RWPE1 (cell line): ENCODE data around the gene IGSF9B.
A peak's percentile ranks its signal among the peaks of the same experiment; 100 is the strongest.

Experiments used
- CTCF ChIA-PET: fragments of 350-600 bp; sonication (Branson Sonifier 250); formaldehyde crosslinking; extraction: SDS; loops from one replicate; lab custom pipeline; 2021; lab: Yijun Ruan, JAX
- POLR2A ChIA-PET: fragments of 400-600 bp; formaldehyde crosslinking; extraction: SDS; loops from one replicate; lab custom pipeline; 2020; ENCODE audit warnings: antibody characterized with exemption; ENCODE audit not compliant: low non-redundant PET; lab: Yijun Ruan, JAX
- DNase-seq: peaks from one replicate; pipeline ENCODE4 v3.0.0; 2012; ENCODE audit warnings: low spot score
- H3K27ac ChIP-seq: fragments of 450-650 bp; 2 replicates; pipeline ENCODE4 v1.5.1; 2017
- TF ChIP-seq, protein P1 (sequence below): fragments of 450-650 bp; conservative IDR thresholded peaks from 2 replicates; pipeline ENCODE4 v1.5.1; 2017; ENCODE audit warnings: low read depth, mild to moderate bottlenecking

The IGSF9B gene

DNA sequence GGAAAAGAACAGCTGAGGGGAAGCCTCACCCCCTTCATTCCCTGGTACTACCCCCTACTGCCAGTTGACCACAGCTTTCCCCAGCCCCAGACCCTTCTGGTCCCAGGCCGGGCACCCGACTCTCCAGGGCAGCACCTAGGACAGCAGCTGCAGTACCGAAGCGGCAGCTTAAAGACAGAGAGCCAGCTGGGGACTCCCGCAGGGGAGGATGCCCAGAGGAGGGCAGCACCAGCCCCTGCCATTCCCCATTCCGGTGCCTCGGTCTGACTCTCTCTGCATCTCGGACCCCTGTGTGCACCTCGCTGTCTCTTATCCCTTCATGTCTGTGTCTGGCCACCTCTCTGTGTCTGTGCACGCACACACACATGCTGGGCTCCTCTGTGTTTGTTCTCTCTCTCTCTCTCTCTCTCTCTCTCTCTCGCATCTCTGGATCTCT is 9.4 kb downstream of the IGSF9B start:
- POLR2A ChIA-PET: no interaction called here
- H3K27ac ChIP-seq: no peak overlapping the region
- CTCF ChIA-PET: interaction anchor here (0.7 to 1.4 kb wide), 3 partner anchors 10 to 86 kb away, joined by 3 to 6 read pairs (median 5); no protein-coding TSS in a partner anchor
- TF ChIP-seq, protein P1, sequence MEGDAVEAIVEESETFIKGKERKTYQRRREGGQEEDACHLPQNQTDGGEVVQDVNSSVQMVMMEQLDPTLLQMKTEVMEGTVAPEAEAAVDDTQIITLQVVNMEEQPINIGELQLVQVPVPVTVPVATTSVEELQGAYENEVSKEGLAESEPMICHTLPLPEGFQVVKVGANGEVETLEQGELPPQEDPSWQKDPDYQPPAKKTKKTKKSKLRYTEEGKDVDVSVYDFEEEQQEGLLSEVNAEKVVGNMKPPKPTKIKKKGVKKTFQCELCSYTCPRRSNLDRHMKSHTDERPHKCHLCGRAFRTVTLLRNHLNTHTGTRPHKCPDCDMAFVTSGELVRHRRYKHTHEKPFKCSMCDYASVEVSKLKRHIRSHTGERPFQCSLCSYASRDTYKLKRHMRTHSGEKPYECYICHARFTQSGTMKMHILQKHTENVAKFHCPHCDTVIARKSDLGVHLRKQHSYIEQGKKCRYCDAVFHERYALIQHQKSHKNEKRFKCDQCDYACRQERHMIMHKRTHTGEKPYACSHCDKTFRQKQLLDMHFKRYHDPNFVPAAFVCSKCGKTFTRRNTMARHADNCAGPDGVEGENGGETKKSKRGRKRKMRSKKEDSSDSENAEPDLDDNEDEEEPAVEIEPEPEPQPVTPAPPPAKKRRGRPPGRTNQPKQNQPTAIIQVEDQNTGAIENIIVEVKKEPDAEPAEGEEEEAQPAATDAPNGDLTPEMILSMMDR: no peak
- DNase-seq: peak; percentile 55

DNA sequence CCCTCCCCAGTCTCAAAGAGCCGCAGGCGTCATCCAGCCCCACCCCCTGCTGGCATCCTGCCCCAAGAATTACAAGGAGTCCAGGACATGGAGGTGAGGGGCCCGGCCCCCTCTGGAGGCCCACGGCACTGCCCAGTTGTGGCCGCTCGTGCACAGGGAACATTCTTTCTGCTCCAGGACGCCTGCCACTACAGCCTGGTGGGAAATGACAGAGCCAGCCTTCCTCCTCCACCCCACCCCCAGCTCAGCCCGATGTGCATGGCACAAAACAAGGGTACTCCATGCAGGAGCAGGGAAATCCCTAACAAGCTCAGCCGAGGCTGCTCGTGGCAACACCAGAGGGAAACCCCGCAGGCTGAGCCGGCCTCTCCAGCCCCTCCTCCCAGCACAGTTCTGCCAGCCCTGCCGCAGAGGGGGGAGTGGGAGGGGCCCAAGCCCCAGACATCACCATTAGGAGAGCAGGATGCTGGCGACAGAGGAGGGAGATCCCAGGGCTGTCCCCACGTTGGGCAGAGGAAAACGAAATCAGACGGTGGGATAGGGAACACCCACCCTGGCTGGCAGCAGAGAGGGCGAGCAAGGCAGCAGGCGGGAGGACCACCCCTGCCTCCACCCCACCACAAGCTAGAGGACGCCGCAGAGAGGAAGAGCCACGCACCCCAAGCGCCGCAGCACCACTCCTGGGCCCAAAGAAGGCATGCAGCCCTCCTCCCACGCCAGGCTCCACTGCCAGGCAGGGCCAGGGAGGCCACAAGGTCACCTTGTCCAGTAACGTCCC is 10.0 kb downstream of the IGSF9B start:
- TF ChIP-seq, protein P1: no peak
- H3K27ac ChIP-seq: no peak overlapping the region
- CTCF ChIA-PET: interaction anchor here (1.3 to 1.4 kb wide), 2 partner anchors 11 to 19 kb away, joined by 5 to 6 read pairs; no protein-coding TSS in a partner anchor
- POLR2A ChIA-PET: no interaction called here
- no peak for DNase-seq

DNA sequence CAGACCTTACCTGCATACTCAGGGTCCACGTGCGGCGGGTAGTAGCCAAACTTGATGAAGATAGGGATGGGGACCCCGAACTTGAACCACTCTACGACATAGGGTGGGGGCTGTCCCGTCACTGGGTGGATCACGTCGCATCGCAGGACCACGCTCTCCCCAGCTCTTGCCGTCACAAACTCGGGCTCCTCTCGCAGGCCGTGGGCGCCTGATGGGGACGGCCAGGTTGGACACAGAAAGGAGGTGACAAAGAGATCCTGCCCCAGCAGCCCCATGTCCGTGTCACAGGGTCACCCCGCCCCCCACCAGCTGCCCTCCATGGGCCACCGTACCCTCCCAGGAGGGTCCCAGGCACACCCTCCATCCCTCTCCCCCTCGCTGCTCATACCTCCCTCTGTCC is 10.7 kb downstream of the IGSF9B start:
- TF ChIP-seq, protein P1: no peak
- no peak overlapping the region for H3K27ac ChIP-seq
- ChIA-PET CTCF (interaction anchor here (0.6 to 1.3 kb wide), 2 partner anchors 12 to 100 kb away, joined by 4 to 6 read pairs; no protein-coding TSS in a partner anchor), POLR2A (no interaction called here)
- no peak for DNase-seq

DNA sequence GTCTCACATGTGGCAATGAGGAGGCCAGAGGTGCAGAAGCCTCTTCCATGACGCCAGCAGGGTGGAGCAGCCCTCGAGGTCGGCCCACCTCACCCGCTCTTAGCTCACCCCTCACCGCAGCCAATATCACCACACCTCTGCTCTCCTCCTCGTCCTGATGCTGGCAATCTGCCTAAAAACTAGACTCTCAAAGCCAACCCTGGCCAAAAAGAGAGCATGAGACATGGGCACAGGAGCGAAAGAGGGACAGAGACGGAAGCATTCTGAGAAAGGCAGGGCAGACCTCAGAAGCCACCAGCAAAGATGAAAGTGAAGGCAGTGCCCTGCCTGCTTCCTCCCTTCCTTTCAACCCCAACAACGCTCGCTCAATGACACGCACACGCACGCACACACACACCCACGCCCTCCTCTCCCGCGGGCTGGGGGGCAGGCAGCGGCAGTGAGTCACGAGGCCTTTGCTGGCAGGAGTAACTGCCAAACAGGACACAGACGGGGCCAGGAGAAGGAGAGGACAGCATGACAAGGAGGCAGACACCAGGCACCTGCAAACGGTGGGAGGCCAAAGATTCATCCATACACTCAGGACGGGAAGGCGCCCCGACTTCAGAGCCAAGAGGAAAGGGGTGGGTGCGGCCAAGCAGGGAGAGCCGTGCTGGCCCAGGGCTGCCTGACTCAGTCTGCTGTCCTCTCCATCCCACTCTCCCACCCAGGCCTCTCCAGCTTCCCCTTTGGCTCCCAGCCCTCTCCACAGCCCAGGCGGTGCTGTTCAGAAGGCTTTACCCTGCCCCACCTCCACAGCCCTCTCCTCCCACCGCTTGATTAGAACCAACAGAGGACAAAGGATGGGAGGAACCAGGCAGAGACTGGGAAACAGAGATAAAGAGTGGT is 11.4 kb downstream of the IGSF9B start:
- no peak for DNase-seq
- TF ChIP-seq, protein P1: no peak
- POLR2A ChIA-PET: no interaction called here
- H3K27ac ChIP-seq: no peak overlapping the region
- CTCF ChIA-PET: interaction anchor here (0.6 kb wide), 1 partner anchor 100 kb away, joined by 4 read pairs; no protein-coding TSS in a partner anchor

DNA sequence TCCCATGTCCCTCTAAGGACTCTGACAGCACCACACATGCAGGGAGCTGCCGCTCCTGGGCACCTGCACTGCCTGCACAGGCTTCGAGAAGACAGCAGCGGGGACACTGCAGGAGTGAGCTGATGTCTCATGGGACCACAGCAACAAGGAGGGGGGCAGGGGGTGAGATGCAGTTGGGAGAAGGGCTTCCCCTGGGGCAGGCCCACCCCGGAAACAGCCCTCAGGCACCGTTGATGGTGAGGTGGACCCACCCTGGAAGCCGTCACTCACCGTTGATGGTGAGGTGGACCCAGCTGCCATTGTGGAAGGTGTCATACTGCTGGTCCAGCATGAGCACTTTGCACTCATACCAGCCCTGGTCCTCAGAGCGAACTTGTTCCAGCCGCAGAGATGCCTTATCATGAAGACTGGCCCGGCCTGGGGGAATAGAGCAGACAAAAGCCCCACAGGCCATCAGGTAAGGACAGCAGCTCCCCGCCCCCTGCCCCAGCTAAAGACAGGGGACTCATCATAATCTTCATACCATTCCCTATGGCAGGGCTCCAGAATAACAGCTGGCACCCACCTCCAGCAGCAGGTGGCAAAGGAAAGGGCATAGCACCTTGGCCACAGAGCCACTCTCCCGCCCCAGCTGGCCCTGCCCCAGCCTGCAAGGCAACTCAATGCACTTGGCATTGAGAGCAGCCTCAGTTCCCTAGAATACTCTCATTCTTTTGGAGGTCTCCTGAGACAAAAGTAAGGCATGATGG is 12.6 kb downstream of the IGSF9B start:
- CTCF ChIA-PET: interaction anchor here (0.5 to 1.0 kb wide), 2 partner anchors 16 to 873 kb away, joined by 3 to 5 read pairs; no protein-coding TSS in a partner anchor

More for the DNA sequence above, 12.6 kb downstream of the IGSF9B start:
- TF ChIP-seq, protein P1: no peak
- POLR2A ChIA-PET: no interaction called here
- no peak for DNase-seq
- no peak overlapping the region for H3K27ac ChIP-seq
